ENCODE data around the gene FRMD4A. TPM values are rescaled to one million over a fixed set of nuclear protein-coding genes. Genes with fewer than 3 reads are reported as not detected.
A peak's percentile ranks its signal among the peaks of the same experiment; 100 is the strongest.
"Not testable (repeated sequence)": the region's sequence is repeated elsewhere in the genome, so short reads cannot be mapped to it uniquely, and the experiment has no call there.

The FRMD4A gene
- polyA plus RNA-seq, 1 of the 3 experiments (the other 2 are of a cell fraction), result 37.7 TPM

DNA sequence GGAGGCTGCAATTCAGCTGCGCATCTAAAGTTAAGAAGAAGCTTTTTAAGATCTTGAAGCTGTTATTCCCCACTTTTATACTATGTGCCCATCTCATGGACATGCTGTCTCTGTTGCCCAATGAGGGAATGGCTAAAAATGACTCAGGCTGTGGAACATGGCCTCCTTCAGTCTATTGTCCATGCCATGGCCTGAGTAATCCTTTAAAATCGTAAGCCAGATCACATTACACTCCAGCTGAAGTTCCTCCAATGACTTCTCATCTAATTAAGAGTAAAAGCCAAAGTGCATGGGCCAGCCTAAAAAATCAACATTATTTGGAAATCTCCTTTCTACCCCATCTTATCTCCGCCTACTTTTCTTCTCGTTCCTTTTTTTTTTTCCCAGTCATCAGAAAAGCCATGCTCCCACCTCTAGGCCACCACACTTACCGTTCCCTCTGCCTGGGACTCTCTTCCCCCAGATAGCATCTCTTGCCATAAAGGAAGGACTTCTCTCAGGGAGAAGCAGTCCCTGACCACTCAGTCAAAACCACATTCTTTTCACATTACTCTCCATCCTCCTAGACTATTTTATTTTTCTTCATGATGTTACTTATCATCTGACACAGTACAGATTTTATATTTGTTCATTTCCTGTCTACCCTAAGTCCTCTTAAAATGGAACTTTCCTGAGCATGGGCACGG, 406.5 kb downstream of the FRMD4A start (continued):
- 0 out of 2 replicates have a peak, but pooled peaks have one; percentile 38 for TF ChIP-seq SIN3A (IDR thresholded peaks at IDR 0.05; ENCODE audit: borderline replicate concordance, low read depth, low read length)
- TF ChIP-seq MXI1 (IDR thresholded peaks at IDR 0.05; ENCODE audit: low read depth, low read length), result no peak; the same call in 1 of the 2 replicates
- TF ChIP-seq NFIC (IDR thresholded peaks at IDR 0.05; ENCODE audit: borderline replicate concordance), result peak; percentile 69

DNA sequence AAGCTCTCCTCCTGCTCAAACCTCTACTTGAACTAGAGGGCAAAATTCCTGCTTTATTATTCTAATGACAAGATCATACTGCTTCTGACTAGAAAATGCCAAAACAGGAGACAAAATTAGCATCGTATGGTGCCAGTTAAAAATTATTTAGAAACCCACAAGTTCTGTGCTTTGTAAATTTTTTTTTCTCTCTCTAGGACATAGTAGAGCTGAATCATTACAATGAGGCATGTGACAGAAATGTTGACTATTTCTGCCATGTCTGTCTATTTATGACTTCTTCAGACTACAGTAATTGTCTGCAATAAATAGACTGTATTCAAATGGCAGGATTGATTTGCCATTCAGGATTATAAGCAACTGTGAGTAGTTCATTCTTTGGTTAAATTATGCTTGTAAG, 408.1 kb downstream of the FRMD4A start:
- Histone ChIP-seq H3K79me2 (ENCODE audit: insufficient read depth) (peaks cover 8% of the 10 kb centered on the region; the same call in 1 of the 2 replicates), H3K27ac (ENCODE audit: low read depth in 2 of 2, low read length in 1 of 2) (peak overlapping the region in 1 of 2 experiments; percentile 97; a peak in 2 of 4 replicates), H3K36me3 (replicated peaks in 1 of 2; ENCODE audit: control insufficient read depth in 1 of 2, insufficient read depth in 2 of 2, low read length in 1 of 2) (peaks cover 0 to 5% of the 10 kb centered on the region in 2 experiments), H3K4me3 (ENCODE audit: low read depth in 2 of 2, low read length in 1 of 2) (no peak overlapping the region), H3K4me1 (ENCODE audit: control insufficient read depth in 1 of 2, insufficient read depth in 2 of 2, low read depth in 1 of 2, low read length in 1 of 2) (peaks cover 0 to 7% of the 10 kb centered on the region in 2 experiments; a peak in 2 of 4 replicates), H3K4me2 (no peak overlapping the region), H3F3A (replicated peaks; ENCODE audit: insufficient read depth) (peaks cover 40% of the 10 kb centered on the region), H2AFZ (ENCODE audit: low read depth) (no peak overlapping the region), H3K9me2 (no peaks in the 10 kb centered on the region), H3K9me3 (no peaks in the 10 kb centered on the region), H3K9ac (no peak overlapping the region; the same call in 1 of the 2 replicates), H4K20me1 (ENCODE audit: insufficient read depth) (no peaks in the 10 kb centered on the region), H3K27me3 (ENCODE audit: insufficient read depth) (no peaks in the 10 kb centered on the region)
- ChIA-PET CTCF (no interaction called here), POLR2A (no interaction called here)
- 24% methylated on average over 1 of the region's 1 CpG for WGBS (ENCODE audit: low lambda C conversion rate)
- no peak for TF ChIP-seq GATA2 (CRISPR knock-in tag; IDR thresholded peaks at IDR 0.05)
- TF ChIP-seq, protein P1, sequence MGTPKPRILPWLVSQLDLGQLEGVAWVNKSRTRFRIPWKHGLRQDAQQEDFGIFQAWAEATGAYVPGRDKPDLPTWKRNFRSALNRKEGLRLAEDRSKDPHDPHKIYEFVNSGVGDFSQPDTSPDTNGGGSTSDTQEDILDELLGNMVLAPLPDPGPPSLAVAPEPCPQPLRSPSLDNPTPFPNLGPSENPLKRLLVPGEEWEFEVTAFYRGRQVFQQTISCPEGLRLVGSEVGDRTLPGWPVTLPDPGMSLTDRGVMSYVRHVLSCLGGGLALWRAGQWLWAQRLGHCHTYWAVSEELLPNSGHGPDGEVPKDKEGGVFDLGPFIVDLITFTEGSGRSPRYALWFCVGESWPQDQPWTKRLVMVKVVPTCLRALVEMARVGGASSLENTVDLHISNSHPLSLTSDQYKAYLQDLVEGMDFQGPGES (IDR thresholded peaks at IDR 0.05; ENCODE audit: low read depth, low read length), result no peak
- TF ChIP-seq TCF12 (IDR thresholded peaks at IDR 0.05), result peak; percentile 44
- TF ChIP-seq JUND (IDR thresholded peaks at IDR 0.05), result peak; percentile 56
- TF ChIP-seq FOSL2 (IDR thresholded peaks at IDR 0.05; ENCODE audit: borderline replicate concordance, low read depth), result peak; percentile 48; the same call in 1 of the 2 replicates
- 0 out of 4 replicates have a peak, but pooled peaks of 1 of the 2 experiments have one; percentile 31 for TF ChIP-seq EP300 (IDR thresholded peaks at IDR 0.05; ENCODE audit: borderline replicate concordance in 1 of 2, low read depth in 1 of 2, low read length in 1 of 2)
- no peak for TF ChIP-seq RFX5 (IDR thresholded peaks at IDR 0.05; ENCODE audit: low read length)
- no peak for DNase-seq

DNA sequence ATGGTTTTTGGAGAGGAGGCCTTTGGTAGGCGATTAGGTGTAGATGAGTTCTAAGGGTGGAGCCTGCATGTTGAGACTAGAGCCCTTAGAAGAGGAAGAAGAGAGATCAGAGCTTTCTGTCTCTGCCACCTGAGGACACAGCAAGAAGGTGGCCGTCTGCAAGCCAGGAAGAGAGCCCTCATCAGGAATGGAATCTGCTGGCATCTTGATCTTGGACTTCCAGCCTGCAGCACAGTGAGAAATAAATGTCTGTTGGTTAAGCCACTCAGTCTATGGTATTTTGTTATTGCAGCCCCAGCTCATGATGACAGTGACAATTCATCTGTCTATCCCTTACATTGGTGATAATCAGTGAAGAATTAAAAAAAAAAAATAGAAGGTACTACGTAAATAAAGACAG, 408.8 kb downstream of the FRMD4A start:
- Histone ChIP-seq H3K27ac (ENCODE audit: low read depth in 2 of 2, low read length in 1 of 2) (peak overlapping the region in 1 of 2 experiments; percentile 97; a peak in 2 of 4 replicates), H3K36me3 (replicated peaks in 1 of 2; ENCODE audit: control insufficient read depth in 1 of 2, insufficient read depth in 2 of 2, low read length in 1 of 2) (peaks cover 0 to 5% of the 10 kb centered on the region in 2 experiments), H3K4me3 (ENCODE audit: low read depth in 2 of 2, low read length in 1 of 2) (no peak overlapping the region), H3K9ac (no peak overlapping the region; the same call in 1 of the 2 replicates), H3K9me2 (no peaks in the 10 kb centered on the region), H3K9me3 (no peaks in the 10 kb centered on the region), H2AFZ (ENCODE audit: low read depth) (no peak overlapping the region), H3K79me2 (ENCODE audit: insufficient read depth) (peaks cover 7% of the 10 kb centered on the region), H3K4me2 (no peak overlapping the region), H4K20me1 (ENCODE audit: insufficient read depth) (no peaks in the 10 kb centered on the region), H3K27me3 (ENCODE audit: insufficient read depth) (no peaks in the 10 kb centered on the region), H3K4me1 (ENCODE audit: control insufficient read depth in 1 of 2, insufficient read depth in 2 of 2, low read depth in 1 of 2, low read length in 1 of 2) (peaks cover 0 to 7% of the 10 kb centered on the region in 2 experiments; a peak in 2 of 4 replicates), H3F3A (replicated peaks; ENCODE audit: insufficient read depth) (peaks cover 42% of the 10 kb centered on the region)
- POLR2A ChIA-PET, result no interaction called here
- CTCF ChIA-PET, result no interaction called here
- TF ChIP-seq FOXM1 (IDR thresholded peaks at IDR 0.05; ENCODE audit: low read depth), result no peak
- TF ChIP-seq, protein P2, sequence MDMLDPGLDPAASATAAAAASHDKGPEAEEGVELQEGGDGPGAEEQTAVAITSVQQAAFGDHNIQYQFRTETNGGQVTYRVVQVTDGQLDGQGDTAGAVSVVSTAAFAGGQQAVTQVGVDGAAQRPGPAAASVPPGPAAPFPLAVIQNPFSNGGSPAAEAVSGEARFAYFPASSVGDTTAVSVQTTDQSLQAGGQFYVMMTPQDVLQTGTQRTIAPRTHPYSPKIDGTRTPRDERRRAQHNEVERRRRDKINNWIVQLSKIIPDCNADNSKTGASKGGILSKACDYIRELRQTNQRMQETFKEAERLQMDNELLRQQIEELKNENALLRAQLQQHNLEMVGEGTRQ (IDR thresholded peaks at IDR 0.05; ENCODE audit: borderline replicate concordance, low read depth, low read length), result no peak
- no peak for TF ChIP-seq GABPA (IDR thresholded peaks at IDR 0.05; ENCODE audit: low read depth)
- TF ChIP-seq EP300 (IDR thresholded peaks at IDR 0.05; ENCODE audit: borderline replicate concordance in 1 of 2, low read depth in 1 of 2, low read length in 1 of 2), result no peak
- no peak for TF ChIP-seq EZH2phosphoT487 (IDR thresholded peaks at IDR 0.05; ENCODE audit: borderline replicate concordance, low read depth)
- no peak for TF ChIP-seq RAD21 (IDR thresholded peaks at IDR 0.05; ENCODE audit: low read length)
- TF ChIP-seq, protein P3, sequence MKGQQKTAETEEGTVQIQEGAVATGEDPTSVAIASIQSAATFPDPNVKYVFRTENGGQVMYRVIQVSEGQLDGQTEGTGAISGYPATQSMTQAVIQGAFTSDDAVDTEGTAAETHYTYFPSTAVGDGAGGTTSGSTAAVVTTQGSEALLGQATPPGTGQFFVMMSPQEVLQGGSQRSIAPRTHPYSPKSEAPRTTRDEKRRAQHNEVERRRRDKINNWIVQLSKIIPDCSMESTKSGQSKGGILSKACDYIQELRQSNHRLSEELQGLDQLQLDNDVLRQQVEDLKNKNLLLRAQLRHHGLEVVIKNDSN (IDR thresholded peaks at IDR 0.05; ENCODE audit: borderline replicate concordance, low read depth), result no peak
- DNase-seq, result no peak
- 49% methylated on average over 3 of the region's 3 CpGs for WGBS (ENCODE audit: low lambda C conversion rate)

DNA sequence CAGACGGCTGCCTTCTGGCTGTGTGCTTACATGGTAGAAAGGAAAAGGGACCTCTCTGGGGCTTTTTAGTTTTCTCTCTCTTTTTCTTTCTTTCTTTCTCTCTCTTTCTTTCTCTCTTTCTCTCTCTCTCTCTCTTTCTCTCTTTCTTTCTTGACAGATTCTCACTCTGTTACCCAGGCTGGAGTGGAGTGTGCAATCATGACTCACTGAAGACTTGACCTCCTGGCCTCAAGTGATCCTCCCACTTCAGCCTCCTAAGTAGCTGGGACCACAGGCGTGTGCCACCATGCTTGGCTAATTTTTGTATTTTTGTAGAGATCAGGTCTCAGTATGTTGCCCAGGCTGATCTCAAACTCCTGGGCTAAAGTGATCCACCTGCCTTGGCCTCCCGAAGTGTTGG, 409.6 kb downstream of the FRMD4A start:
- H3K4me3 ChIP-seq (ENCODE audit: low read depth in 2 of 2, low read length in 1 of 2); H3K9me2 ChIP-seq; H3K27me3 ChIP-seq (ENCODE audit: insufficient read depth); H3K4me2 ChIP-seq; H3K9me3 ChIP-seq; H3K4me1 ChIP-seq (ENCODE audit: control insufficient read depth in 1 of 2, insufficient read depth in 2 of 2, low read depth in 1 of 2, low read length in 1 of 2); DNase-seq; H4K20me1 ChIP-seq (ENCODE audit: insufficient read depth); H3K36me3 ChIP-seq (replicated peaks in 1 of 2; ENCODE audit: control insufficient read depth in 1 of 2, insufficient read depth in 2 of 2, low read length in 1 of 2); POLR2A ChIA-PET; H3K9ac ChIP-seq; H2AFZ ChIP-seq (ENCODE audit: low read depth); CTCF ChIA-PET: not testable (repeated sequence)
- H3F3A ChIP-seq (replicated peaks; ENCODE audit: insufficient read depth), result peaks cover 42% of the 10 kb centered on the region
- peaks cover 12% of the 10 kb centered on the region for H3K79me2 ChIP-seq (ENCODE audit: insufficient read depth)
- H3K27ac ChIP-seq (ENCODE audit: low read depth in 2 of 2, low read length in 1 of 2), result peak overlapping the region in 1 of 2 experiments; percentile 97; a peak in 1 of 4 replicates
- 55% methylated on average over 3 of the region's 3 CpGs for WGBS (ENCODE audit: low lambda C conversion rate)
